ENCODE data around the gene GRIK3.

DNA sequence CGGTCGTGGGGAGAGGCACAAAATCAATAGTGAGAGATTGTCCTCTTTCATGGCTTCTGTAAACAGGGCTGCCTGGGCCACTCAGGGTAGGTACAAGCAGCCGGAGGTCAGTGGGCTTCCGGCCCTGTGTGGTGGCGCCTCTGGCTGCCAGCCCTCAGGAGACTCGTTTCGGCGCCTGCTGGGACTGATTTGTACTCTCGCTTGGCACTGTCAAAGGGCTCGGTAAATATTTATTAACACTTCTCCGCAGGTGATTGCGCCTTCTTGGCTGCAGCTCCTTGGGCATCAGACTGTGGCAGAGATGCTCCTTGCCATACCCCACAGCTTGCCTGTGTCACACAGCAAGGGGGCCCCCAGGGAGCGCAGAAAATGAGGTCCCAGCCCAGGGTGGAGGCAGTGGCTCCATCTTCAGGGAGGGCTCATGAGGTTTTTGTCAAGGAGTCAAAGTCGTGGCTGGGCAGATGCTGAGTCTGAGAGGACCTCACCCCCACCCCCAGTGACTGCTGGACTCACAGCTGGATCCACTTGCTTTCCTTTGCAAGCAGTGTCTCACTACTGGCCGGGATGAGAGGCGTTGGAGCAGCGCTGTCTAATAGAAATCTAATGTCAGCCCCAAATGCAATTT, 262.5 kb downstream of the GRIK3 start:
- TF ChIP-seq POLR2A (IDR thresholded peaks at IDR 0.05) = no peak
- TF ChIP-seq, protein P1, sequence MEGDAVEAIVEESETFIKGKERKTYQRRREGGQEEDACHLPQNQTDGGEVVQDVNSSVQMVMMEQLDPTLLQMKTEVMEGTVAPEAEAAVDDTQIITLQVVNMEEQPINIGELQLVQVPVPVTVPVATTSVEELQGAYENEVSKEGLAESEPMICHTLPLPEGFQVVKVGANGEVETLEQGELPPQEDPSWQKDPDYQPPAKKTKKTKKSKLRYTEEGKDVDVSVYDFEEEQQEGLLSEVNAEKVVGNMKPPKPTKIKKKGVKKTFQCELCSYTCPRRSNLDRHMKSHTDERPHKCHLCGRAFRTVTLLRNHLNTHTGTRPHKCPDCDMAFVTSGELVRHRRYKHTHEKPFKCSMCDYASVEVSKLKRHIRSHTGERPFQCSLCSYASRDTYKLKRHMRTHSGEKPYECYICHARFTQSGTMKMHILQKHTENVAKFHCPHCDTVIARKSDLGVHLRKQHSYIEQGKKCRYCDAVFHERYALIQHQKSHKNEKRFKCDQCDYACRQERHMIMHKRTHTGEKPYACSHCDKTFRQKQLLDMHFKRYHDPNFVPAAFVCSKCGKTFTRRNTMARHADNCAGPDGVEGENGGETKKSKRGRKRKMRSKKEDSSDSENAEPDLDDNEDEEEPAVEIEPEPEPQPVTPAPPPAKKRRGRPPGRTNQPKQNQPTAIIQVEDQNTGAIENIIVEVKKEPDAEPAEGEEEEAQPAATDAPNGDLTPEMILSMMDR (IDR thresholded peaks at IDR 0.05) = no peak
- no peak for TF ChIP-seq EP300 (IDR thresholded peaks at IDR 0.05; ENCODE audit: low read depth)
- TF ChIP-seq POLR2AphosphoS5 (IDR thresholded peaks at IDR 0.05) = no peak
